HG02798 (cell line): ENCODE data around the gene KRTAP10-9.
"Not testable (repeated sequence)": the region's sequence is repeated elsewhere in the genome, so short reads cannot be mapped to it uniquely, and the experiment has no call there.

Experiments
- ATAC-seq: cut with Tn5 transposase; IDR thresholded peaks from one replicate; pipeline ENCODE4 v1.9.1; 2021; ENCODE audit warnings: mild to moderate bottlenecking; ENCODE audit not compliant: unreplicated experiment, poor library complexity

Gene KRTAP10-9

GRCh38 chr21:44613386-44614155 is 13.3 kb upstream of the KRTAP10-9 start:
- ATAC-seq, result no peak

GRCh38 chr21:44614161-44614631 is 12.7 kb upstream of the KRTAP10-9 start:
- no peak for ATAC-seq

- no peak for ATAC-seq
Measured at GRCh38 chr21:44614961-44615391, 11.9 kb upstream of the KRTAP10-9 start.

GRCh38 chr21:44615466-44615865 is 11.4 kb upstream of the KRTAP10-9 start:
- no peak for ATAC-seq

GRCh38 chr21:44615911-44616590 is 10.8 kb upstream of the KRTAP10-9 start:
- no peak for ATAC-seq

- no peak for ATAC-seq
Measured at GRCh38 chr21:44616591-44616926, 10.3 kb upstream of the KRTAP10-9 start.

- ATAC-seq, result no peak
Measured at GRCh38 chr21:44617071-44617501, 9.8 kb upstream of the KRTAP10-9 start.

GRCh38 chr21:44618504-44618903 is 8.4 kb upstream of the KRTAP10-9 start:
- ATAC-seq, result no peak

GRCh38 chr21:44618909-44619308 is 8.0 kb upstream of the KRTAP10-9 start:
- ATAC-seq, result no peak

GRCh38 chr21:44619886-44620285 is 7.0 kb upstream of the KRTAP10-9 start:
- no peak for ATAC-seq

- no peak for ATAC-seq
Measured at GRCh38 chr21:44623575-44623974, 3.3 kb upstream of the KRTAP10-9 start.

- no peak for ATAC-seq
Measured at GRCh38 chr21:44625756-44626155, 1.1 kb upstream of the KRTAP10-9 start.

GRCh38 chr21:44626262-44626661 is 631 bp upstream of the KRTAP10-9 start:
- ATAC-seq, result no peak

GRCh38 chr21:44627181-44627822 is 409 bp downstream of the KRTAP10-9 start:
- not testable (repeated sequence) for ATAC-seq

GRCh38 chr21:44627831-44628233 is 939 bp downstream of the KRTAP10-9 start:
- ATAC-seq, result not testable (repeated sequence)

GRCh38 chr21:44628707-44629391 is 2.0 kb downstream of the KRTAP10-9 start:
- no peak for ATAC-seq

- no peak for ATAC-seq
Measured at GRCh38 chr21:44630440-44630839, 3.5 kb downstream of the KRTAP10-9 start.

GRCh38 chr21:44632067-44632466 is 5.2 kb downstream of the KRTAP10-9 start:
- ATAC-seq, result no peak

GRCh38 chr21:44636209-44637017 is 9.5 kb downstream of the KRTAP10-9 start:
- ATAC-seq, result no peak
